ENCODE data around the gene RAB29. TPM values are rescaled to one million over a fixed set of nuclear protein-coding genes. Genes with fewer than 3 reads are reported as not detected.

Gene RAB29
- total RNA-seq, 1 experiment from 2014 or later = 15.1 TPM

DNA sequence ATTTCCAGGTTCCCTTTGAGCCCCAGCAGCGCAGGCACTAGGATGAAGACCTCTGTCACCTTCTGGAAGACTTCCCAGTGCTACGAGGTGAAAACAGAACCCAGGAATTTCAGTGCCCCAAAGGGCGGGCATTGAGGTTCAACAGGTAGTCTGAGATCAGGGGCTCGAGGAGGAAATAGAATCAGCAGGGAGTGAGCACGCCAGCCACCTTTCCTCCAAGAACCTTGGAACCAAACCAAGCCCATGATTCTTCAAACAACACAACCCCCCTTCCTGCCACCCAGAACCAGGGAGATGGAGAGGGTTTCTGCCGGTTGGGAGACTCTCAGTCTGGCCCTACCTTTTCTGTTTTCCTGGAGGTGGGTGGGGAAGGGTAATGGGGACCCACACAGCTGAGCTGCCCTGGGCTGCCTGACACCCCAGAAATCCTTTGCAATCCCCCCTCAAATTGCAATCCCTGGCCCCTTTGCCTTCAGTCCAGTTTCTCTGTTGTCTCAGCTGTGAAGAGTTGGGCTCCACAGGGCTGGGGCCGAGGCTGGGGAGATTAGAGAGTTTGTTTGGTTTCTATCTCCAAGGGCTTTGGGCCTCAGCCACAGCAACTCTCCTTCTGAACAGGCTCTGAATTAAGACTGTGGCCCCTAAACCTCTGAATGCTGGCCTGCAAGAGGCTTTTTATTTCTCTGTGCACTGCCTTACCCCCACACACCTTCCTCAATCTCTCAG is 25.9 kb upstream of the RAB29 start:
- Histone ChIP-seq H3K4me1 (ENCODE audit: control insufficient read depth, insufficient read depth, low read length) (no peaks in the 10 kb centered on the region; the same call in 1 of the 2 replicates), H3K9me3 (ENCODE audit: control insufficient read depth, insufficient read depth, low read depth, low read length) (no peaks in the 10 kb centered on the region), H3K27ac (ENCODE audit: low read length) (no peak overlapping the region), H3K36me3 (ENCODE audit: control insufficient read depth, insufficient read depth, low read length) (no peaks in the 10 kb centered on the region), H3K4me3 (ENCODE audit: low read depth in 2 of 2, low read length in 2 of 2) (no peak overlapping the region), H3K27me3 (ENCODE audit: control insufficient read depth, insufficient read depth, low read length) (no peaks in the 10 kb centered on the region)
- intact Hi-C loops (cut with micrococcal nuclease; ENCODE audit: unreplicated experiment) (no loop called here), in situ Hi-C loops (cut with HindIII; ENCODE audit: low pct_unique_long_range_greater_than_20kb, low sequenced_read_pairs) (no loop called here)
- CTCF ChIA-PET = no interaction called here
- TF ChIP-seq, protein P1, sequence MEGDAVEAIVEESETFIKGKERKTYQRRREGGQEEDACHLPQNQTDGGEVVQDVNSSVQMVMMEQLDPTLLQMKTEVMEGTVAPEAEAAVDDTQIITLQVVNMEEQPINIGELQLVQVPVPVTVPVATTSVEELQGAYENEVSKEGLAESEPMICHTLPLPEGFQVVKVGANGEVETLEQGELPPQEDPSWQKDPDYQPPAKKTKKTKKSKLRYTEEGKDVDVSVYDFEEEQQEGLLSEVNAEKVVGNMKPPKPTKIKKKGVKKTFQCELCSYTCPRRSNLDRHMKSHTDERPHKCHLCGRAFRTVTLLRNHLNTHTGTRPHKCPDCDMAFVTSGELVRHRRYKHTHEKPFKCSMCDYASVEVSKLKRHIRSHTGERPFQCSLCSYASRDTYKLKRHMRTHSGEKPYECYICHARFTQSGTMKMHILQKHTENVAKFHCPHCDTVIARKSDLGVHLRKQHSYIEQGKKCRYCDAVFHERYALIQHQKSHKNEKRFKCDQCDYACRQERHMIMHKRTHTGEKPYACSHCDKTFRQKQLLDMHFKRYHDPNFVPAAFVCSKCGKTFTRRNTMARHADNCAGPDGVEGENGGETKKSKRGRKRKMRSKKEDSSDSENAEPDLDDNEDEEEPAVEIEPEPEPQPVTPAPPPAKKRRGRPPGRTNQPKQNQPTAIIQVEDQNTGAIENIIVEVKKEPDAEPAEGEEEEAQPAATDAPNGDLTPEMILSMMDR (IDR thresholded peaks at IDR 0.05) = no peak
- TF ChIP-seq POLR2AphosphoS5 (IDR thresholded peaks at IDR 0.05; ENCODE audit: low read depth, low read length) (no peak), SIN3A (IDR thresholded peaks at IDR 0.05; ENCODE audit: borderline replicate concordance, insufficient read depth, low read depth, low read length) (no peak), TCF7L2 (IDR thresholded peaks at IDR 0.05; ENCODE audit: low read depth, low read length) (no peak)
- TF ChIP-seq, protein P2, sequence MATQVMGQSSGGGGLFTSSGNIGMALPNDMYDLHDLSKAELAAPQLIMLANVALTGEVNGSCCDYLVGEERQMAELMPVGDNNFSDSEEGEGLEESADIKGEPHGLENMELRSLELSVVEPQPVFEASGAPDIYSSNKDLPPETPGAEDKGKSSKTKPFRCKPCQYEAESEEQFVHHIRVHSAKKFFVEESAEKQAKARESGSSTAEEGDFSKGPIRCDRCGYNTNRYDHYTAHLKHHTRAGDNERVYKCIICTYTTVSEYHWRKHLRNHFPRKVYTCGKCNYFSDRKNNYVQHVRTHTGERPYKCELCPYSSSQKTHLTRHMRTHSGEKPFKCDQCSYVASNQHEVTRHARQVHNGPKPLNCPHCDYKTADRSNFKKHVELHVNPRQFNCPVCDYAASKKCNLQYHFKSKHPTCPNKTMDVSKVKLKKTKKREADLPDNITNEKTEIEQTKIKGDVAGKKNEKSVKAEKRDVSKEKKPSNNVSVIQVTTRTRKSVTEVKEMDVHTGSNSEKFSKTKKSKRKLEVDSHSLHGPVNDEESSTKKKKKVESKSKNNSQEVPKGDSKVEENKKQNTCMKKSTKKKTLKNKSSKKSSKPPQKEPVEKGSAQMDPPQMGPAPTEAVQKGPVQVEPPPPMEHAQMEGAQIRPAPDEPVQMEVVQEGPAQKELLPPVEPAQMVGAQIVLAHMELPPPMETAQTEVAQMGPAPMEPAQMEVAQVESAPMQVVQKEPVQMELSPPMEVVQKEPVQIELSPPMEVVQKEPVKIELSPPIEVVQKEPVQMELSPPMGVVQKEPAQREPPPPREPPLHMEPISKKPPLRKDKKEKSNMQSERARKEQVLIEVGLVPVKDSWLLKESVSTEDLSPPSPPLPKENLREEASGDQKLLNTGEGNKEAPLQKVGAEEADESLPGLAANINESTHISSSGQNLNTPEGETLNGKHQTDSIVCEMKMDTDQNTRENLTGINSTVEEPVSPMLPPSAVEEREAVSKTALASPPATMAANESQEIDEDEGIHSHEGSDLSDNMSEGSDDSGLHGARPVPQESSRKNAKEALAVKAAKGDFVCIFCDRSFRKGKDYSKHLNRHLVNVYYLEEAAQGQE (IDR thresholded peaks at IDR 0.05; ENCODE audit: insufficient read depth in 1 of 2, low read depth in 2 of 2, low read length in 1 of 2) = no peak
- DNase-seq (ENCODE audit: low read depth, low spot score) (no peak), ATAC-seq (no peak)
- BruUV-seq (replicated peaks) = no TSS peak
- POLR2A ChIA-PET = no interaction called here

- no peak for TF ChIP-seq TCF7L2 (IDR thresholded peaks at IDR 0.05; ENCODE audit: low read depth, low read length)
- no peak for TF ChIP-seq SIN3A (IDR thresholded peaks at IDR 0.05; ENCODE audit: borderline replicate concordance, insufficient read depth, low read depth, low read length)
- TF ChIP-seq POLR2AphosphoS5 (IDR thresholded peaks at IDR 0.05; ENCODE audit: low read depth, low read length) = no peak
- TF ChIP-seq, protein P2 (IDR thresholded peaks at IDR 0.05; ENCODE audit: insufficient read depth in 1 of 2, low read depth in 2 of 2, low read length in 1 of 2) = no peak
- TF ChIP-seq, protein P1 (IDR thresholded peaks at IDR 0.05) = no peak
- no TSS peak for BruUV-seq (replicated peaks)
- no peaks in the 10 kb centered on the region for H3K27me3 ChIP-seq (ENCODE audit: control insufficient read depth, insufficient read depth, low read length)
- in situ Hi-C loops (cut with HindIII; ENCODE audit: low pct_unique_long_range_greater_than_20kb, low sequenced_read_pairs) (no loop called here), intact Hi-C loops (cut with micrococcal nuclease; ENCODE audit: unreplicated experiment) (no loop called here)
- POLR2A ChIA-PET = no interaction called here
- ATAC-seq = no peak
- H3K9me3 ChIP-seq (ENCODE audit: control insufficient read depth, insufficient read depth, low read depth, low read length) = no peaks in the 10 kb centered on the region
- no peak overlapping the region for H3K4me3 ChIP-seq (ENCODE audit: low read depth in 2 of 2, low read length in 2 of 2)
- no peak overlapping the region for H3K27ac ChIP-seq (ENCODE audit: low read length)
- H3K4me1 ChIP-seq (ENCODE audit: control insufficient read depth, insufficient read depth, low read length) = no peaks in the 10 kb centered on the region; the same call in 1 of the 2 replicates
- CTCF ChIA-PET = no interaction called here
- H3K36me3 ChIP-seq (ENCODE audit: control insufficient read depth, insufficient read depth, low read length) = no peaks in the 10 kb centered on the region
- no peak for DNase-seq (ENCODE audit: low read depth, low spot score)
These were observed 25.1 kb upstream of the RAB29 start for GRCh38 chr1:205800427-205800826.
